HEK293 (cell line): ENCODE data around the gene TSPOAP1.

Experiments used
- CTCF ChIA-PET: fragments of 350-600 bp; formaldehyde crosslinking; extraction: SDS; loops from one replicate; lab custom pipeline; 2021; ENCODE audit warnings: antibody characterized with exemption; lab: Yijun Ruan, JAX
- POLR2A ChIA-PET: fragments of 300-600 bp; formaldehyde crosslinking; extraction: SDS; loops from one replicate; lab custom pipeline; 2020; ENCODE audit warnings: antibody characterized with exemption, inconsistent platforms; lab: Yijun Ruan, JAX
- H3K27ac ChIP-seq: fragments of 200-500 bp; sonication (Bioruptor generic); 2 replicates; pipeline ENCODE4 v1.5.1; 2014; ENCODE audit warnings: low read depth, low read length, control low read depth, inconsistent platforms; ENCODE audit errors: extremely low read depth
- H3K36me3 ChIP-seq, 2 experiments: fragments of 200-500 bp in 1 of 2; sonication (Bioruptor generic) in 1 of 2; 1 replicate in 1 of 2; 2 replicates in 1 of 2; pipeline ENCODE4 v1.5.1; 2014 to 2017; ENCODE audit warnings: inconsistent platforms in 2 of 2, low read length in 2 of 2; ENCODE audit not compliant: control insufficient read depth in 2 of 2, insufficient read depth in 1 of 2
- H3K4me1 ChIP-seq: fragments of 200-500 bp; sonication (Bioruptor generic); 2 replicates; pipeline ENCODE4 v1.5.1; 2014; ENCODE audit warnings: mild to moderate bottlenecking, low read length, inconsistent platforms; ENCODE audit not compliant: control insufficient read depth, insufficient read depth
- H3K4me3 ChIP-seq: 2 replicates; pipeline ENCODE4 v1.5.1; 2011; ENCODE audit warnings: low read depth, mild to moderate bottlenecking, control low read depth, low read length, moderate library complexity
- H3K9me3 ChIP-seq: fragments of 200-500 bp; sonication (Bioruptor generic); 2 replicates; pipeline ENCODE4 v1.5.1; 2014; ENCODE audit warnings: low read depth, low read length, inconsistent platforms; ENCODE audit not compliant: control insufficient read depth, insufficient read depth
- GFI1B ChIP-seq: fragments of 450-650 bp; formaldehyde crosslinking; IDR thresholded peaks from 2 replicates; pipeline ENCODE4 v1.5.1; 2016; ENCODE audit warnings: missing biosample characterization, missing genetic modification characterization
- GLI4 ChIP-seq: fragments of 450-650 bp; formaldehyde crosslinking; IDR thresholded peaks from 2 replicates; pipeline ENCODE4 v1.5.1; 2016; ENCODE audit warnings: missing biosample characterization, missing genetic modification characterization
- SP3 ChIP-seq: fragments of 450-650 bp; formaldehyde crosslinking; IDR thresholded peaks from 2 replicates; pipeline ENCODE4 v1.5.1; 2016; ENCODE audit warnings: missing biosample characterization, missing genetic modification characterization
- TRIM28 ChIP-seq: IDR thresholded peaks from 2 replicates; pipeline ENCODE4 v1.6.1; 2011; ENCODE audit warnings: low read length, control low read depth, borderline replicate concordance
- ZBTB17 ChIP-seq: fragments of 450-650 bp; formaldehyde crosslinking; IDR thresholded peaks from 2 replicates; pipeline ENCODE4 v1.5.1; 2016; ENCODE audit warnings: missing biosample characterization, missing genetic modification characterization
- ZBTB20 ChIP-seq: fragments of 450-650 bp; formaldehyde crosslinking; IDR thresholded peaks from 2 replicates; pipeline ENCODE4 v1.5.1; 2016; ENCODE audit warnings: missing biosample characterization, missing genetic modification characterization
- ZFP69B ChIP-seq: fragments of 450-650 bp; formaldehyde crosslinking; IDR thresholded peaks from 2 replicates; pipeline ENCODE4 v1.5.1; 2016; ENCODE audit warnings: missing biosample characterization, missing genetic modification characterization
- ZNF132 ChIP-seq: fragments of 450-650 bp; formaldehyde crosslinking; IDR thresholded peaks from 2 replicates; pipeline ENCODE4 v1.5.1; 2017; ENCODE audit warnings: missing biosample characterization, missing genetic modification characterization, borderline replicate concordance
- ZNF140 ChIP-seq: fragments of 450-650 bp; formaldehyde crosslinking; IDR thresholded peaks from 2 replicates; pipeline ENCODE4 v1.5.1; 2016; ENCODE audit warnings: missing biosample characterization, missing genetic modification characterization
- ZNF16 ChIP-seq: fragments of 450-650 bp; formaldehyde crosslinking; IDR thresholded peaks from 2 replicates; pipeline ENCODE4 v1.5.1; 2016; ENCODE audit warnings: low read depth, missing biosample characterization, missing genetic modification characterization
- ZNF521 ChIP-seq: fragments of 450-650 bp; formaldehyde crosslinking; IDR thresholded peaks from 2 replicates; pipeline ENCODE4 v1.5.1; 2017; ENCODE audit warnings: missing biosample characterization, mild to moderate bottlenecking, missing genetic modification characterization
- ZNF658 ChIP-seq: fragments of 450-650 bp; formaldehyde crosslinking; IDR thresholded peaks from 2 replicates; pipeline ENCODE4; 2016; ENCODE audit warnings: missing biosample characterization, missing genetic modification characterization
- ZNF707 ChIP-seq: fragments of 450-650 bp; formaldehyde crosslinking; IDR thresholded peaks from 2 replicates; pipeline ENCODE4 v1.5.1; 2016; ENCODE audit warnings: missing biosample characterization, missing genetic modification characterization
- ZNF776 ChIP-seq: fragments of 450-650 bp; formaldehyde crosslinking; IDR thresholded peaks from 2 replicates; pipeline ENCODE4 v1.5.0; 2017; ENCODE audit warnings: missing biosample characterization, missing genetic modification characterization, borderline replicate concordance
- ZNF785 ChIP-seq: fragments of 450-650 bp; formaldehyde crosslinking; IDR thresholded peaks from 2 replicates; pipeline ENCODE4 v1.5.1; 2016; ENCODE audit warnings: missing biosample characterization, missing genetic modification characterization
- ZSCAN30 ChIP-seq: fragments of 450-650 bp; IDR thresholded peaks from 2 replicates; pipeline ENCODE4 v1.5.1; 2018; ENCODE audit warnings: missing biosample characterization, mild to moderate bottlenecking, missing genetic modification characterization, moderate library complexity
- ZXDB ChIP-seq: fragments of 450-650 bp; formaldehyde crosslinking; IDR thresholded peaks from 2 replicates; pipeline ENCODE4 v1.5.1; 2016; ENCODE audit warnings: missing biosample characterization, missing genetic modification characterization
- TF ChIP-seq, protein P1 (sequence below): fragments of 450-650 bp; formaldehyde crosslinking; IDR thresholded peaks from 2 replicates; pipeline ENCODE4 v1.5.1; 2016; ENCODE audit warnings: missing biosample characterization, missing genetic modification characterization
- TF ChIP-seq, protein P2 (sequence below): fragments of 450-650 bp; formaldehyde crosslinking; conservative IDR thresholded peaks from 2 replicates; pipeline ENCODE4 v1.5.1; 2016; ENCODE audit warnings: low read depth, missing biosample characterization, missing genetic modification characterization
- TF ChIP-seq, protein P3 (sequence below): fragments of 450-650 bp; formaldehyde crosslinking; IDR thresholded peaks from 2 replicates; pipeline ENCODE4 v1.5.1; 2016; ENCODE audit warnings: missing biosample characterization, missing genetic modification characterization
- TF ChIP-seq, protein P4 (sequence below): fragments of 450-650 bp; formaldehyde crosslinking; IDR thresholded peaks from 2 replicates; pipeline ENCODE4; 2016; ENCODE audit warnings: missing biosample characterization, missing genetic modification characterization

Gene TSPOAP1

GRCh38 chr17:58338841-58339754 lies 10.5 kb upstream of the TSPOAP1 start (continued):
- TF ChIP-seq, protein P1, sequence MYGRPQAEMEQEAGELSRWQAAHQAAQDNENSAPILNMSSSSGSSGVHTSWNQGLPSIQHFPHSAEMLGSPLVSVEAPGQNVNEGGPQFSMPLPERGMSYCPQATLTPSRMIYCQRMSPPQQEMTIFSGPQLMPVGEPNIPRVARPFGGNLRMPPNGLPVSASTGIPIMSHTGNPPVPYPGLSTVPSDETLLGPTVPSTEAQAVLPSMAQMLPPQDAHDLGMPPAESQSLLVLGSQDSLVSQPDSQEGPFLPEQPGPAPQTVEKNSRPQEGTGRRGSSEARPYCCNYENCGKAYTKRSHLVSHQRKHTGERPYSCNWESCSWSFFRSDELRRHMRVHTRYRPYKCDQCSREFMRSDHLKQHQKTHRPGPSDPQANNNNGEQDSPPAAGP (tag by site-specific recombination): no peak
- TF ChIP-seq ZNF16 (no peak), ZFP69B (tag by site-specific recombination) (no peak), ZSCAN30 (tag by site-specific recombination) (no peak), ZNF658 (tag by site-specific recombination) (no peak), ZXDB (tag by site-specific recombination) (no peak), ZNF140 (tag by site-specific recombination) (no peak), ZBTB17 (tag by site-specific recombination) (peak; percentile 16; the same call in 1 of the 2 replicates), TRIM28 (no peak)

- Histone ChIP-seq H3K4me1 (no peaks in the 10 kb centered on the region; the same call in 1 of the 2 replicates), H3K27ac (no peak overlapping the region), H3K9me3 (no peaks in the 10 kb centered on the region), H3K4me3 (no peak overlapping the region), H3K36me3 (peaks cover 0 to 2% of the 10 kb centered on the region in 2 experiments; a peak in 2 of 3 replicates)
- ChIA-PET CTCF (interaction anchor here (1.5 to 2.4 kb wide), 2 partner anchors 13 to 21 kb away, joined by 5 to 10 read pairs; partner anchors contain the start of gene SUPT4H1), POLR2A (interaction anchor here (2.0 to 3.1 kb wide), 3 partner anchors 8 to 79 kb away, joined by 8 to 20 read pairs (median 13); partner anchors contain the start of genes RNF43 and SUPT4H1)
- TF ChIP-seq GLI4 (tag by site-specific recombination) (no peak), ZNF776 (tag by site-specific recombination) (no peak)
Observed at GRCh38 chr17:58338454-58338840, 9.9 kb upstream of the TSPOAP1 start.

DNA sequence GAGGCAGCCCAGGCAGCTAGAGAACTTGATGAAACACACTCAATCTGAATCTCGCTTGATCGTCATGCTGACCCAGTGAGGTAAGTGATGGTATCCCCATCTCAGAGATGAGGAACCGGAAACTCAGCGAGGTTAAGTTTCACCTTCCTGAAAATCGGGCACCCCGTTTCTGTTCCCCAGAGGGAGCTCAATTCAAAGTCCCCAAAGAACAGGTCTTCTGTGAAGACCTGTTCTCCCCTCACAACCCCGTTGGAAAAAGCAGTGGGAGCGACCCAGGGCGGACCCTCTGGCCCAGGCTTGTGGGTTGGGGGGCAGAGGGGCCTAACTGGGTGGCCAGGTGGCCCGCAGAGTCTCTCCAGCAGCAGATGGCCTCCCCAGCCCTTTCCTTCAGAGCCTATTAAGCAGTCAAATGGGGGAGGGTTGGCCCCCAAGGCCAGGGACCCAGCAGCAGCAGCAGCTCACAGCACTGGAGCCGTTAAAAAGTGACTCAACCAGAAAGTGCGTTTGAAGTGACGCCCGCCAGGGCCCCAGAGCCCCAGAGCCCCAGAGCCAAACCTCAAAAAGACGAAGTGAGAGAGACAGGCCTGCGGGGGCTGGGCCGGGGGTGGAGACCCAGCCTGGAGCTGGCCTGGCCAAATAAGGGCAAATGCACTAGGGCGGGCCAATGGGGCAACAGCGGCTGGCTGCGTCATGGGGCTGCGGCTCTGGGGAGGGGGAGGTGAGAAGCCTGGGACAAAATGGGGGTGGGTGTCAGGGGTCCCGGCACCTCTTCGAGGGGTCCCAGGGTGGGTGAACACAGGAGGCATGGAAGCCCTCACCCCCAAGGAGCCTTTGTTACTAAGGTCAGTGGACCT lies 9.2 kb upstream of the TSPOAP1 start:
- no peak overlapping the region for H3K27ac ChIP-seq
- POLR2A ChIA-PET: interaction anchor here (1.0 to 3.1 kb wide), 4 partner anchors 9 to 80 kb away, joined by 3 to 20 read pairs (median 10); partner anchors contain the start of genes RNF43 and SUPT4H1
- CTCF ChIA-PET: interaction anchor here (0.6 to 2.4 kb wide), 4 partner anchors 14 to 302 kb away, joined by 3 to 10 read pairs (median 6); partner anchors contain the start of gene SUPT4H1
- H3K9me3 ChIP-seq: no peaks in the 10 kb centered on the region
- H3K4me1 ChIP-seq: no peaks in the 10 kb centered on the region; the same call in 1 of the 2 replicates
- H3K36me3 ChIP-seq: no peaks in the 10 kb centered on the region; a peak in 1 of 3 replicates
- H3K4me3 ChIP-seq: no peak overlapping the region
- TF ChIP-seq, protein P2, sequence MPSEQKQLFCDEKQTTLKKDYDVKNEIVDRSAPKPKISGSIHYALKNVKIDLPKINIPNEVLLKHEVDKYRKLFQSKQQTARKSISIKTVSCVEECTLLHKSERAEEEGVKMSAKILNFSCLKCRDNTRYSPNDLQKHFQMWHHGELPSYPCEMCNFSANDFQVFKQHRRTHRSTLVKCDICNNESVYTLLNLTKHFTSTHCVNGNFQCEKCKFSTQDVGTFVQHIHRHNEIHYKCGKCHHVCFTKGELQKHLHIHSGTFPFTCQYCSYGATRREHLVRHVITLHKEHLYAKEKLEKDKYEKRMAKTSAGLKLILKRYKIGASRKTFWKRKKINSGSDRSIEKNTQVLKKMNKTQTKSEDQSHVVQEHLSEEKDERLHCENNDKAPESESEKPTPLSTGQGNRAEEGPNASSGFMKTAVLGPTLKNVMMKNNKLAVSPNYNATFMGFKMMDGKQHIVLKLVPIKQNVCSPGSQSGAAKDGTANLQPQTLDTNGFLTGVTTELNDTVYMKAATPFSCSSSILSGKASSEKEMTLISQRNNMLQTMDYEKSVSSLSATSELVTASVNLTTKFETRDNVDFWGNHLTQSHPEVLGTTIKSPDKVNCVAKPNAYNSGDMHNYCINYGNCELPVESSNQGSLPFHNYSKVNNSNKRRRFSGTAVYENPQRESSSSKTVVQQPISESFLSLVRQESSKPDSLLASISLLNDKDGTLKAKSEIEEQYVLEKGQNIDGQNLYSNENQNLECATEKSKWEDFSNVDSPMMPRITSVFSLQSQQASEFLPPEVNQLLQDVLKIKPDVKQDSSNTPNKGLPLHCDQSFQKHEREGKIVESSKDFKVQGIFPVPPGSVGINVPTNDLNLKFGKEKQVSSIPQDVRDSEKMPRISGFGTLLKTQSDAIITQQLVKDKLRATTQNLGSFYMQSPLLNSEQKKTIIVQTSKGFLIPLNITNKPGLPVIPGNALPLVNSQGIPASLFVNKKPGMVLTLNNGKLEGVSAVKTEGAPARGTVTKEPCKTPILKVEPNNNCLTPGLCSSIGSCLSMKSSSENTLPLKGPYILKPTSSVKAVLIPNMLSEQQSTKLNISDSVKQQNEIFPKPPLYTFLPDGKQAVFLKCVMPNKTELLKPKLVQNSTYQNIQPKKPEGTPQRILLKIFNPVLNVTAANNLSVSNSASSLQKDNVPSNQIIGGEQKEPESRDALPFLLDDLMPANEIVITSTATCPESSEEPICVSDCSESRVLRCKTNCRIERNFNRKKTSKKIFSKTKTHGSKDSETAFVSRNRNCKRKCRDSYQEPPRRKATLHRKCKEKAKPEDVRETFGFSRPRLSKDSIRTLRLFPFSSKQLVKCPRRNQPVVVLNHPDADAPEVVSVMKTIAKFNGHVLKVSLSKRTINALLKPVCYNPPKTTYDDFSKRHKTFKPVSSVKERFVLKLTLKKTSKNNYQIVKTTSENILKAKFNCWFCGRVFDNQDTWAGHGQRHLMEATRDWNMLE (tag by site-specific recombination): no peak
- TF ChIP-seq, protein P3, sequence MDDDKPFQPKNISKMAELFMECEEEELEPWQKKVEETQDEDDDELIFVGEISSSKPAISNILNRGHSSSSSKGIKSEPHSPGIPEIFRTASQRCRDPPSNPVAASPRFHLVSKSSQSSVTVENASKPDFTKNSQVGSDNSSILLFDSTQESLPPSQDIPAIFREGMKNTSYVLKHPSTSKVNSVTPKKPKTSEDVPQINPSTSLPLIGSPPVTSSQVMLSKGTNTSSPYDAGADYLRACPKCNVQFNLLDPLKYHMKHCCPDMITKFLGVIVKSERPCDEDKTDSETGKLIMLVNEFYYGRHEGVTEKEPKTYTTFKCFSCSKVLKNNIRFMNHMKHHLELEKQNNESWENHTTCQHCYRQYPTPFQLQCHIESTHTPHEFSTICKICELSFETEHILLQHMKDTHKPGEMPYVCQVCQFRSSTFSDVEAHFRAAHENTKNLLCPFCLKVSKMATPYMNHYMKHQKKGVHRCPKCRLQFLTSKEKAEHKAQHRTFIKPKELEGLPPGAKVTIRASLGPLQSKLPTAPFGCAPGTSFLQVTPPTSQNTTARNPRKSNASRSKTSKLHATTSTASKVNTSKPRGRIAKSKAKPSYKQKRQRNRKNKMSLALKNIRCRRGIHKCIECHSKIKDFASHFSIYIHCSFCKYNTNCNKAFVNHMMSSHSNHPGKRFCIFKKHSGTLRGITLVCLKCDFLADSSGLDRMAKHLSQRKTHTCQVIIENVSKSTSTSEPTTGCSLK (tag by site-specific recombination): no peak
- no peak for TF ChIP-seq ZNF707 (tag by site-specific recombination)
- TF ChIP-seq GFI1B (tag by site-specific recombination): no peak
- no peak for TF ChIP-seq ZNF132
- no peak for TF ChIP-seq SP3 (tag by site-specific recombination)
- TF ChIP-seq ZNF785 (tag by site-specific recombination): no peak
- TF ChIP-seq ZBTB20 (tag by site-specific recombination): peak; percentile 55; the same call in 1 of the 2 replicates
- TF ChIP-seq ZNF521 (tag by site-specific recombination): no peak
- 0 out of 2 replicates have a peak, but pooled peaks have one; percentile 6 for TF ChIP-seq ZBTB17 (tag by site-specific recombination)
- TF ChIP-seq, protein P4, sequence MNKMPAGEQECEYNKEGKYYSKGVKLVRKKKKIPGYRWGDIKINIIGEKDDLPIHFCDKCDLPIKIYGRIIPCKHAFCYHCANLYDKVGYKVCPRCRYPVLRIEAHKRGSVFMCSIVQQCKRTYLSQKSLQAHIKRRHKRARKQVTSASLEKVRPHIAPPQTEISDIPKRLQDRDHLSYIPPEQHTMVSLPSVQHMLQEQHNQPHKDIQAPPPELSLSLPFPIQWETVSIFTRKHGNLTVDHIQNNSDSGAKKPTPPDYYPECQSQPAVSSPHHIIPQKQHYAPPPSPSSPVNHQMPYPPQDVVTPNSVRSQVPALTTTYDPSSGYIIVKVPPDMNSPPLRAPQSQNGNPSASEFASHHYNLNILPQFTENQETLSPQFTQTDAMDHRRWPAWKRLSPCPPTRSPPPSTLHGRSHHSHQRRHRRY (tag by site-specific recombination): no peak
